WTC11 (cell line): Measurements from ENCODE around the gene CTSE.

Experiments used
- ARID4B ChIP-seq: sonication (generic); formaldehyde crosslinking; IDR thresholded peaks from 2 replicates; pipeline ENCODE4 v1.8.0; 2023; ENCODE audit warnings: missing genetic modification reagents, mild to moderate bottlenecking, borderline replicate concordance
- ATF3 ChIP-seq: sonication (generic); formaldehyde crosslinking; conservative IDR thresholded peaks from 2 replicates; pipeline ENCODE4 v1.8.1; 2022; ENCODE audit warnings: mild to moderate bottlenecking, missing genetic modification reagents
- ATF6 ChIP-seq: sonication (generic); formaldehyde crosslinking; IDR thresholded peaks from 2 replicates; pipeline ENCODE4 v1.8.1; 2023; ENCODE audit warnings: mild to moderate bottlenecking, missing genetic modification reagents
- CTCF ChIP-seq: fragments of 200-600 bp; IDR thresholded peaks from 2 replicates; pipeline ENCODE4 v1.8.0; 2022; ENCODE audit warnings: antibody characterized with exemption
- E2F1 ChIP-seq: sonication (generic); formaldehyde crosslinking; IDR thresholded peaks from 2 replicates; pipeline ENCODE4 v1.8.0; 2022; ENCODE audit warnings: mild to moderate bottlenecking, missing genetic modification reagents
- E2F4 ChIP-seq: sonication (generic); formaldehyde crosslinking; IDR thresholded peaks from 2 replicates; pipeline ENCODE4 v1.8.1; 2022; ENCODE audit warnings: low read depth, mild to moderate bottlenecking, moderate library complexity, missing genetic modification reagents, borderline replicate concordance
- FOXJ3 ChIP-seq: sonication (generic); formaldehyde crosslinking; IDR thresholded peaks from 2 replicates; pipeline ENCODE4 v1.9.0; 2021; ENCODE audit warnings: missing genetic modification reagents, mild to moderate bottlenecking, borderline replicate concordance
- MLX ChIP-seq: sonication (generic); formaldehyde crosslinking; IDR thresholded peaks from 2 replicates; pipeline ENCODE4 v1.8.1; 2023; ENCODE audit warnings: mild to moderate bottlenecking, missing genetic modification reagents, moderate library complexity
- NFATC4 ChIP-seq: fragments of 250-450 bp; sonication (Bioruptor Pico); IDR thresholded peaks from 2 replicates; pipeline ENCODE4 v1.9.0; 2021; ENCODE audit warnings: mild to moderate bottlenecking
- RORB ChIP-seq: fragments of 250-450 bp; sonication (Bioruptor Pico); IDR thresholded peaks from 2 replicates; pipeline ENCODE4 v1.9.0; 2021; ENCODE audit warnings: mild to moderate bottlenecking
- TEAD4 ChIP-seq: sonication (generic); formaldehyde crosslinking; IDR thresholded peaks from 2 replicates; pipeline ENCODE4 v1.8.0; 2022; ENCODE audit warnings: mild to moderate bottlenecking, missing genetic modification reagents
- USF1 ChIP-seq: sonication (generic); formaldehyde crosslinking; IDR thresholded peaks from 2 replicates; pipeline ENCODE4 v1.8.0; 2022; ENCODE audit warnings: mild to moderate bottlenecking, missing genetic modification reagents
- ZNF512 ChIP-seq: sonication (generic); formaldehyde crosslinking; IDR thresholded peaks from 2 replicates; pipeline ENCODE4 v1.8.1; 2022; ENCODE audit warnings: missing genetic modification reagents, borderline replicate concordance
- ZSCAN18 ChIP-seq: fragments of 250-450 bp; sonication (Bioruptor Pico); IDR thresholded peaks from 2 replicates; pipeline ENCODE4 v2.1.2; 2022; ENCODE audit warnings: mild to moderate bottlenecking, moderate library complexity

GRCh38 chr1:205972491-205973168 lies 51.1 kb downstream of the CTSE start:
- TF ChIP-seq E2F1 (CRISPR knock-in tag): no peak
- TF ChIP-seq CTCF: no peak
- TF ChIP-seq ZNF512: no peak
- no peak for TF ChIP-seq MLX (CRISPR knock-in tag)
- no peak for TF ChIP-seq RORB (CRISPR knock-in tag)
- no peak for TF ChIP-seq ATF6 (CRISPR knock-in tag)
- no peak for TF ChIP-seq USF1
- no peak for TF ChIP-seq ZSCAN18
- no peak for TF ChIP-seq NFATC4 (CRISPR knock-in tag)
- TF ChIP-seq FOXJ3 (CRISPR knock-in tag): no peak
- TF ChIP-seq ATF3 (CRISPR knock-in tag): no peak
- TF ChIP-seq TEAD4 (CRISPR knock-in tag): no peak
- no peak for TF ChIP-seq ARID4B (CRISPR knock-in tag)
- TF ChIP-seq E2F4 (CRISPR knock-in tag): no peak
